ENCODE results near the gene RALGPS1.

GRCh38 chr9:127248241-127248640, 333.7 kb downstream of the RALGPS1 start:
- TF ChIP-seq REST (IDR thresholded peaks at IDR 0.05) (no peak), CTCF (IDR thresholded peaks at IDR 0.05) (no peak), MYC (IDR thresholded peaks at IDR 0.05; ENCODE audit: borderline replicate concordance, low read length) (no peak), EP300 (IDR thresholded peaks at IDR 0.05) (no peak), SMC3 (IDR thresholded peaks at IDR 0.05) (no peak), CHD4 (IDR thresholded peaks at IDR 0.05; ENCODE audit: borderline replicate concordance) (no peak), KDM5A (IDR thresholded peaks at IDR 0.05) (no peak), CEBPB (IDR thresholded peaks at IDR 0.05) (no peak)

Data from A549 (cell line).